A549 (cell line): ENCODE data around the gene CAMKMT.

Source experiments
- BHLHE40 ChIP-seq: IDR thresholded peaks from 2 replicates; pipeline ENCODE4 v1.6.1; 2012; ENCODE audit warnings: low read depth, low read length, inconsistent platforms
- CHD4 ChIP-seq: fragments of 200-600 bp; sonication (generic); IDR thresholded peaks from 2 replicates; pipeline ENCODE4 v1.6.1; 2016; ENCODE audit warnings: antibody characterized with exemption, mild to moderate bottlenecking, borderline replicate concordance
- CTCF ChIP-seq: fragments of >200 bp; sonication (Bioruptor Twin); formaldehyde crosslinking; IDR thresholded peaks from 3 replicates; pipeline ENCODE4 v1.5.1; 2016
- FOSL2 ChIP-seq, 2 experiments: fragments of 450-650 bp in 1 of 2; fragments of >200 bp in 1 of 2; sonication (Bioruptor Twin) in 1 of 2; formaldehyde crosslinking; IDR thresholded peaks; 2 replicates each; pipeline versions ENCODE4 v1.5.0 to v1.6.1; 2016 to 2020; ENCODE audit warnings: mild to moderate bottlenecking in 1 of 2, moderate library complexity in 1 of 2
- HDAC2 ChIP-seq: fragments of 200-600 bp; sonication (generic); IDR thresholded peaks from 2 replicates; pipeline ENCODE4 v1.6.1; 2016
- JUNB ChIP-seq: fragments of >200 bp; sonication (Bioruptor Twin); formaldehyde crosslinking; IDR thresholded peaks from 2 replicates; pipeline ENCODE4 v1.6.1; 2016
- MAX ChIP-seq: IDR thresholded peaks from 2 replicates; pipeline ENCODE4 v1.6.1; 2012
- POLR2A ChIP-seq: IDR thresholded peaks from 2 replicates; pipeline ENCODE4 v1.6.1; 2012; ENCODE audit warnings: mild to moderate bottlenecking, low read length
- POLR2AphosphoS2 ChIP-seq: conservative IDR thresholded peaks from 2 replicates; pipeline ENCODE4 v1.6.1; 2012; ENCODE audit warnings: low read length, improper control_type of control experiment, inconsistent platforms
- REST ChIP-seq: fragments of 200-600 bp; sonication (generic); IDR thresholded peaks from 2 replicates; pipeline ENCODE4 v1.6.1; 2016; ENCODE audit warnings: antibody characterized with exemption, mild to moderate bottlenecking, moderate library complexity
- SREBF2 ChIP-seq: fragments of 450-650 bp; IDR thresholded peaks from 2 replicates; pipeline ENCODE4 v1.6.1; 2014; ENCODE audit warnings: mild to moderate bottlenecking, moderate library complexity
- TP53 ChIP-seq: fragments of 250-450 bp; sonication (Bioruptor Pico); IDR thresholded peaks from 2 replicates; pipeline ENCODE4 v1.5.0; 2021; ENCODE audit warnings: mild to moderate bottlenecking, moderate library complexity
- USF2 ChIP-seq: fragments of 450-650 bp; IDR thresholded peaks from 2 replicates; pipeline ENCODE4 v1.6.1; 2014; ENCODE audit warnings: antibody characterized with exemption

GRCh38 chr2:44691174-44691785 lies 329.5 kb downstream of the CAMKMT start:
- no peak for TF ChIP-seq BHLHE40
- no peak for TF ChIP-seq CTCF
- no peak for TF ChIP-seq USF2
- TF ChIP-seq POLR2A: no peak
- no peak for TF ChIP-seq POLR2AphosphoS2
- TF ChIP-seq MAX: no peak
- no peak for TF ChIP-seq TP53
- TF ChIP-seq JUNB: no peak
- TF ChIP-seq SREBF2: no peak
- TF ChIP-seq FOSL2 (IDR thresholded peaks at IDR 0.05): no peak
- TF ChIP-seq FOSL2 (CRISPR knock-in tag; IDR thresholded peaks at IDR 0.05): no peak
- no peak for TF ChIP-seq REST
- no peak for TF ChIP-seq CHD4
- no peak for TF ChIP-seq HDAC2
